GM12892 (cell line): ENCODE measurements around the gene TNFRSF19.

Source experiments
- POLR2A ChIP-seq: IDR thresholded peaks from 2 replicates; pipeline ENCODE4 v1.6.1; 2011; ENCODE audit warnings: low read depth, low read length, control low read depth
- POLR2AphosphoS5 ChIP-seq: IDR thresholded peaks from 2 replicates; pipeline ENCODE4 v1.6.1; 2011; ENCODE audit warnings: low read depth, low read length, control low read depth
- TAF1 ChIP-seq: IDR thresholded peaks from 2 replicates; pipeline ENCODE4 v1.6.1; 2011; ENCODE audit warnings: low read depth, mild to moderate bottlenecking, control low read depth, low read length, borderline replicate concordance

- TF ChIP-seq POLR2A (no peak), POLR2AphosphoS5 (no peak), TAF1 (no peak)
Observed at GRCh38 chr13:23680845-23681669, 110.8 kb downstream of the TNFRSF19 start.
